IPS DF 6.9 (cell line): Measurements from ENCODE around the gene CTTNBP2NL.

Experiments used
- DNase-seq: peaks from one replicate; pipeline ENCODE4 v3.0.0-alpha.2; 2013; ENCODE audit warnings: low read depth, low spot score
- H3K27ac ChIP-seq: one replicate; pipeline ENCODE4 v1.5.1; 2013; ENCODE audit warnings: low read length, control low read depth
- H3K27me3 ChIP-seq: 2 replicates; pipeline ENCODE4 v1.6.1; 2013; ENCODE audit warnings: mild to moderate bottlenecking, low read length; ENCODE audit not compliant: control insufficient read depth, insufficient read depth
- H3K36me3 ChIP-seq: 2 replicates; pipeline ENCODE4 v1.6.1; 2013; ENCODE audit warnings: low read length; ENCODE audit not compliant: control insufficient read depth, insufficient read depth
- H3K4me1 ChIP-seq: 2 replicates; pipeline ENCODE4 v1.6.1; 2013; ENCODE audit warnings: low read length; ENCODE audit not compliant: control insufficient read depth, insufficient read depth
- H3K4me3 ChIP-seq: 2 replicates; pipeline ENCODE4 v1.5.1; 2013; ENCODE audit warnings: mild to moderate bottlenecking, low read length
- H3K9me3 ChIP-seq: 2 replicates; pipeline ENCODE4 v1.6.1; 2013; ENCODE audit warnings: low read length, inconsistent platforms; ENCODE audit not compliant: control insufficient read depth, insufficient read depth
- WGBS: extraction: QIAGEN DNeasy Blood & Tissue Kit; methylation state at CpG from one replicate; pipeline ENCODE4 v1.1.7; 2013; ENCODE audit warnings: mixed read lengths, missing lambda C conversion rate; ENCODE audit not compliant: insufficient read length, insufficient coverage; 5-methylcytosine and 5-hydroxymethylcytosine counted together

Gene CTTNBP2NL

GRCh38 chr1:112505878-112506277 is 109.9 kb downstream of the CTTNBP2NL start:
- no CpG with 5 or more reads among the region's 3 CpGs for WGBS
- Histone ChIP-seq H3K4me1 (0 out of 2 replicates have a peak, but pooled peaks cover 2% of the 10 kb centered on the region), H3K4me3 (no peak overlapping the region), H3K27me3 (peaks cover 47% of the 10 kb centered on the region), H3K27ac (no peak overlapping the region), H3K9me3 (no peaks in the 10 kb centered on the region), H3K36me3 (no peaks in the 10 kb centered on the region; the same call in 1 of the 2 replicates)
- no peak for DNase-seq

GRCh38 chr1:112506306-112506705 is 110.3 kb downstream of the CTTNBP2NL start:
- Histone ChIP-seq H3K4me1 (0 out of 2 replicates have a peak, but pooled peaks cover 2% of the 10 kb centered on the region), H3K27me3 (peaks cover 46% of the 10 kb centered on the region), H3K27ac (no peak overlapping the region), H3K4me3 (no peak overlapping the region), H3K36me3 (no peaks in the 10 kb centered on the region; the same call in 1 of the 2 replicates), H3K9me3 (no peaks in the 10 kb centered on the region)
- WGBS, result no CpG with 5 or more reads among the region's 2 CpGs
- no peak for DNase-seq

- no peaks in the 10 kb centered on the region; the same call in 1 of the 2 replicates for H3K36me3 ChIP-seq
- no CpG with 5 or more reads among the region's 8 CpGs for WGBS
- no peak overlapping the region for H3K27ac ChIP-seq
- H3K4me1 ChIP-seq, result 0 out of 2 replicates have a peak, but pooled peaks cover 2% of the 10 kb centered on the region
- no peak overlapping the region for H3K4me3 ChIP-seq
- no peak for DNase-seq
- H3K27me3 ChIP-seq, result peaks cover 45% of the 10 kb centered on the region
- no peaks in the 10 kb centered on the region for H3K9me3 ChIP-seq
Observed at GRCh38 chr1:112506731-112507130, 110.7 kb downstream of the CTTNBP2NL start.

- Histone ChIP-seq H3K27me3 (peaks cover 43% of the 10 kb centered on the region), H3K36me3 (no peaks in the 10 kb centered on the region; the same call in 1 of the 2 replicates), H3K9me3 (no peaks in the 10 kb centered on the region), H3K4me1 (0 out of 2 replicates have a peak, but pooled peaks cover 2% of the 10 kb centered on the region), H3K4me3 (peak overlapping the region; percentile 52; the same call in 1 of the 2 replicates), H3K27ac (no peak overlapping the region)
- WGBS, result no CpG with 5 or more reads among the region's 9 CpGs
- no peak for DNase-seq
Observed at GRCh38 chr1:112507336-112507735, 111.3 kb downstream of the CTTNBP2NL start.

GRCh38 chr1:112507921-112508277 is 111.9 kb downstream of the CTTNBP2NL start:
- no peaks in the 10 kb centered on the region for H3K9me3 ChIP-seq
- no CpG with 5 or more reads among the region's 15 CpGs for WGBS
- no peaks in the 10 kb centered on the region; the same call in 1 of the 2 replicates for H3K36me3 ChIP-seq
- no peak for DNase-seq
- H3K27ac ChIP-seq, result no peak overlapping the region
- H3K4me1 ChIP-seq, result 0 out of 2 replicates have a peak, but pooled peaks cover 2% of the 10 kb centered on the region
- H3K27me3 ChIP-seq, result peaks cover 37% of the 10 kb centered on the region
- peak overlapping the region; percentile 52; the same call in 1 of the 2 replicates for H3K4me3 ChIP-seq

GRCh38 chr1:112508278-112509004 is 112.4 kb downstream of the CTTNBP2NL start, which contains the start of gene WNT2B:
TSS of gene WNT2B (plus strand) at chr1:112508965. CDS start at chr1:112509263, 298 bp downstream.
- Histone ChIP-seq H3K27ac (no peak within 1 kb of the TSS), H3K27me3 (peaks cover 32% of the 10 kb centered on the region), H3K36me3 (no peaks in the 10 kb centered on the region; the same call in 1 of the 2 replicates), H3K9me3 (no peaks in the 10 kb centered on the region), H3K4me1 (0 out of 2 replicates have a peak, but pooled peaks cover 2% of the 10 kb centered on the region), H3K4me3 (peak within 1 kb of the TSS; percentile 52; the same call in 1 of the 2 replicates)
- no peak for DNase-seq
- no CpG with 5 or more reads among the region's 69 CpGs for WGBS

GRCh38 chr1:112509005-112509659 is 113.1 kb downstream of the CTTNBP2NL start:
- no peak for DNase-seq
- Histone ChIP-seq H3K4me3 (peak overlapping the region; percentile 52; the same call in 1 of the 2 replicates), H3K27ac (no peak overlapping the region), H3K27me3 (peaks cover 26% of the 10 kb centered on the region), H3K9me3 (no peaks in the 10 kb centered on the region), H3K36me3 (no peaks in the 10 kb centered on the region; the same call in 1 of the 2 replicates), H3K4me1 (0 out of 2 replicates have a peak, but pooled peaks cover 2% of the 10 kb centered on the region)
- no CpG with 5 or more reads among the region's 66 CpGs for WGBS

GRCh38 chr1:112509660-112510178 is 113.7 kb downstream of the CTTNBP2NL start:
- Histone ChIP-seq H3K27me3 (peaks cover 24% of the 10 kb centered on the region), H3K27ac (no peak overlapping the region), H3K9me3 (no peaks in the 10 kb centered on the region), H3K4me3 (peak overlapping the region; percentile 52; the same call in 1 of the 2 replicates), H3K4me1 (0 out of 2 replicates have a peak, but pooled peaks cover 2% of the 10 kb centered on the region), H3K36me3 (no peaks in the 10 kb centered on the region; the same call in 1 of the 2 replicates)
- no CpG with 5 or more reads among the region's 16 CpGs for WGBS
- DNase-seq, result no peak

- H3K9me3 ChIP-seq, result no peaks in the 10 kb centered on the region
- H3K27ac ChIP-seq, result no peak overlapping the region
- peaks cover 24% of the 10 kb centered on the region for H3K27me3 ChIP-seq
- DNase-seq, result no peak
- H3K4me1 ChIP-seq, result 0 out of 2 replicates have a peak, but pooled peaks cover 2% of the 10 kb centered on the region
- no peaks in the 10 kb centered on the region; the same call in 1 of the 2 replicates for H3K36me3 ChIP-seq
- H3K4me3 ChIP-seq, result no peak overlapping the region
- WGBS, result no CpG with 5 or more reads among the region's 7 CpGs
Observed at GRCh38 chr1:112510340-112510739, 114.3 kb downstream of the CTTNBP2NL start.
